A549 (cell line): ENCODE results near the gene EFS. TPM values are rescaled to one million over a fixed set of nuclear protein-coding genes. Genes with fewer than 3 reads are reported as not detected.

Experiments used
- ATAC-seq, 2 experiments: fragments of 200-7000 bp in 1 of 2; fragments of >200 bp in 1 of 2; cut with Nextera tagmentation in 1 of 2; cut with Tn5 transposase in 1 of 2; 3 replicates each; pipeline versions ENCODE4 v1.8.0 to v1.9.1; 2018 to 2020; ENCODE audit warnings: mild to moderate bottlenecking in 1 of 2, moderate library complexity in 1 of 2
- CTCF ChIA-PET: fragments of 300-600 bp; sonication (Branson Sonifier 250); formaldehyde crosslinking; extraction: SDS; loops from one replicate; lab custom pipeline; 2021; ENCODE audit warnings: antibody characterized with exemption, inconsistent platforms; lab: Yijun Ruan, JAX
- POLR2A ChIA-PET: fragments of 350-600 bp; formaldehyde crosslinking; extraction: SDS; loops from one replicate; lab custom pipeline; 2021; ENCODE audit warnings: antibody characterized with exemption, inconsistent platforms; lab: Yijun Ruan, JAX
- DNase-seq, 2 experiments: peaks; one replicate each; pipeline versions ENCODE4 v3.0.0 to v3.0.0-alpha.2; 2011 to 2016; ENCODE audit warnings: low read depth in 1 of 2, low spot score in 1 of 2
- FAIRE-seq: peaks from 2 replicates; lab custom pipeline; 2011; peaks lifted over from hg19 to GRCh38; lab: Jason Lieb, UNC
- H3K27ac ChIP-seq, 2 experiments: fragments of >200 bp; sonication (Bioruptor Twin); formaldehyde crosslinking; 3 replicates each; pipeline ENCODE4 v1.5.1; 2016 to 2017
- H3K4me1 ChIP-seq: fragments of >200 bp; sonication (Bioruptor Twin); formaldehyde crosslinking; 3 replicates; pipeline ENCODE4 v1.6.1; 2016
- H3K4me2 ChIP-seq: fragments of >200 bp; sonication (Bioruptor Twin); formaldehyde crosslinking; 3 replicates; pipeline ENCODE4 v1.6.1; 2016
- H3K4me3 ChIP-seq: fragments of >200 bp; sonication (Bioruptor Twin); formaldehyde crosslinking; 3 replicates; pipeline ENCODE4 v1.5.1; 2016
- H3K9me3 ChIP-seq: fragments of >200 bp; sonication (Bioruptor Twin); formaldehyde crosslinking; 3 replicates; pipeline ENCODE4 v1.6.1; 2016
- BHLHE40 ChIP-seq: IDR thresholded peaks from 2 replicates; pipeline ENCODE4 v1.6.1; 2012; ENCODE audit warnings: low read depth, low read length, inconsistent platforms
- CBX2 ChIP-seq: fragments of 200-600 bp; sonication (generic); IDR thresholded peaks from 2 replicates; pipeline ENCODE4 v1.6.1; 2016; ENCODE audit warnings: low read depth, mild to moderate bottlenecking, borderline replicate concordance
- CHD2 ChIP-seq: fragments of 150-350 bp; IDR thresholded peaks from 2 replicates; pipeline ENCODE4 v1.6.1; 2014; ENCODE audit warnings: low read length; ENCODE audit not compliant: partially characterized antibody
- E2F6 ChIP-seq: IDR thresholded peaks from 2 replicates; pipeline ENCODE4 v1.6.1; 2012; ENCODE audit warnings: low read depth, borderline replicate concordance
- EHMT2 ChIP-seq: fragments of 200-600 bp; sonication (generic); IDR thresholded peaks from 2 replicates; pipeline ENCODE4 v1.6.1; 2016; ENCODE audit warnings: antibody characterized with exemption, low read depth, mild to moderate bottlenecking, moderate library complexity
- EP300 ChIP-seq, 2 experiments: fragments of >200 bp; sonication (Bioruptor Twin); formaldehyde crosslinking; IDR thresholded peaks; 2 replicates in 1 of 2; 3 replicates in 1 of 2; pipeline ENCODE4 v1.6.1; 2016 to 2017
- ESRRA ChIP-seq: fragments of 150-350 bp; IDR thresholded peaks from 2 replicates; pipeline ENCODE4 v1.6.1; 2014; ENCODE audit warnings: mild to moderate bottlenecking, low read length, borderline replicate concordance
- FOSB ChIP-seq: fragments of 250-450 bp; sonication (Bioruptor Pico); IDR thresholded peaks from 2 replicates; pipeline ENCODE4 v1.5.0; 2020; ENCODE audit warnings: mild to moderate bottlenecking, moderate library complexity
- HOXB13 ChIP-seq: fragments of 250-450 bp; sonication (Bioruptor Pico); IDR thresholded peaks from 2 replicates; pipeline ENCODE4 v1.5.0; 2020; ENCODE audit warnings: low read depth, mild to moderate bottlenecking, moderate library complexity
- KDM1A ChIP-seq: fragments of 200-600 bp; sonication (generic); IDR thresholded peaks from 2 replicates; pipeline ENCODE4 v1.6.1; 2016; ENCODE audit warnings: low read depth, mild to moderate bottlenecking
- MAX ChIP-seq: IDR thresholded peaks from 2 replicates; pipeline ENCODE4 v1.6.1; 2012
- NPAS2 ChIP-seq: fragments of 250-450 bp; sonication (Bioruptor Pico); IDR thresholded peaks from 2 replicates; pipeline ENCODE4 v1.8.0; 2022; ENCODE audit warnings: mild to moderate bottlenecking, moderate library complexity, borderline replicate concordance
- PBX3 ChIP-seq: IDR thresholded peaks from 2 replicates; pipeline ENCODE4 v1.6.1; 2012
- PHF8 ChIP-seq: fragments of 200-600 bp; sonication (generic); IDR thresholded peaks from 2 replicates; pipeline ENCODE4 v1.6.1; 2016; ENCODE audit warnings: low read depth, mild to moderate bottlenecking, antibody characterized with exemption, moderate library complexity, borderline replicate concordance
- POLR2AphosphoS2 ChIP-seq: conservative IDR thresholded peaks from 2 replicates; pipeline ENCODE4 v1.6.1; 2012; ENCODE audit warnings: low read length, improper control_type of control experiment, inconsistent platforms
- RARB ChIP-seq: fragments of 250-450 bp; sonication (Bioruptor Pico); IDR thresholded peaks from 2 replicates; pipeline ENCODE4 v1.8.0; 2021; ENCODE audit warnings: mild to moderate bottlenecking, moderate library complexity
- RNF2 ChIP-seq: fragments of 200-600 bp; sonication (generic); IDR thresholded peaks from 2 replicates; pipeline ENCODE4 v1.6.1; 2016; ENCODE audit warnings: low read depth, mild to moderate bottlenecking, antibody characterized with exemption, moderate library complexity, borderline replicate concordance
- SMC3 ChIP-seq: fragments of >200 bp; sonication (Bioruptor Twin); formaldehyde crosslinking; IDR thresholded peaks from 3 replicates; pipeline ENCODE4 v1.6.1; 2018; ENCODE audit warnings: inconsistent platforms
- USF2 ChIP-seq: fragments of 450-650 bp; IDR thresholded peaks from 2 replicates; pipeline ENCODE4 v1.6.1; 2014; ENCODE audit warnings: antibody characterized with exemption
- ZC3H11A ChIP-seq: fragments of 450-650 bp; IDR thresholded peaks from 2 replicates; pipeline ENCODE4 v1.6.1; 2014; ENCODE audit warnings: antibody characterized with exemption, mild to moderate bottlenecking
- ZSCAN20 ChIP-seq: fragments of 250-450 bp; sonication (Bioruptor Pico); IDR thresholded peaks from 2 replicates; pipeline ENCODE4 v1.8.0; 2022; ENCODE audit warnings: mild to moderate bottlenecking, moderate library complexity
- WGBS: methylation state at CpG from one replicate; pipeline ENCODE4 v1.1.6; 2017; ENCODE audit errors: missing lambda C conversion rate; 5-methylcytosine and 5-hydroxymethylcytosine counted together
- polyA plus RNA-seq, 4 experiments: library from polyadenylated mRNA; depleted of rRNA in 3 of 4; stranded (reverse); fragments of >200 nt; fragmentation: RNase III in 1 of 4; extraction: RNeasy Plus Mini Kit Qiagen cat#74134 plus additional on column Dnase treatment in 1 of 4; gene quantifications; 2 replicates in 3 of 4; 3 replicates in 1 of 4; pipeline ENCODE4 v1.2.3, GENCODE V29; 2011 to 2017

Gene EFS
- polyA plus RNA-seq, 2 of the 4 experiments (the other 2 are of a cell fraction) = not detected

- CTCF ChIA-PET = interaction anchor here (5.2 kb wide), 1 partner anchor 55 kb away, joined by 30 read pairs; no protein-coding TSS in a partner anchor
- no peak overlapping the region for H3K4me2 ChIP-seq
- ATAC-seq (no peak), FAIRE-seq (no peak), DNase-seq (no peak)
- H3K27ac ChIP-seq = no peak overlapping the region
- H3K4me3 ChIP-seq = no peak overlapping the region
- POLR2A ChIA-PET = no interaction called here
- peaks cover 24% of the 10 kb centered on the region for H3K4me1 ChIP-seq
- no peak for TF ChIP-seq E2F6
- TF ChIP-seq NPAS2 (CRISPR knock-in tag) = no peak
- TF ChIP-seq POLR2AphosphoS2 = no peak
- no peak for TF ChIP-seq CBX2
- TF ChIP-seq KDM1A = no peak
- TF ChIP-seq ESRRA = no peak
- no peak for TF ChIP-seq BHLHE40
- no peak for TF ChIP-seq FOSB (CRISPR knock-in tag)
- no peak for TF ChIP-seq PBX3
- no peak for TF ChIP-seq HOXB13 (CRISPR knock-in tag)
- TF ChIP-seq RNF2 = no peak
- no peak for TF ChIP-seq CHD2
- no peak for TF ChIP-seq EP300 (IDR thresholded peaks at IDR 0.05)
- no peak for TF ChIP-seq USF2
- TF ChIP-seq PHF8 = no peak
- no peak for TF ChIP-seq SMC3
- no peak for TF ChIP-seq ZSCAN20 (CRISPR knock-in tag)
- TF ChIP-seq EHMT2 = no peak
- no peak for TF ChIP-seq RARB (CRISPR knock-in tag)
- 97% methylated on average over 2 of the region's 2 CpGs for WGBS
- no peaks in the 10 kb centered on the region for H3K9me3 ChIP-seq
Measured at GRCh38 chr14:23324455-23324846, 40.5 kb downstream of the EFS start.

GRCh38 chr14:23323838-23324454, 41.0 kb downstream of the EFS start:
- POLR2A ChIA-PET = interaction anchor here (1.0 kb wide), 1 partner anchor 30 kb away, joined by 3 read pairs; no protein-coding TSS in a partner anchor
- 97% methylated on average over 17 of the region's 18 CpGs for WGBS
- Histone ChIP-seq H3K4me1 (peaks cover 24% of the 10 kb centered on the region), H3K4me3 (no peak overlapping the region), H3K4me2 (no peak overlapping the region; the same call in 2 of the 3 replicates), H3K27ac (no peak overlapping the region), H3K9me3 (no peaks in the 10 kb centered on the region)
- FAIRE-seq = no peak
- no peak for ATAC-seq
- DNase-seq = no peak
- TF ChIP-seq NPAS2 (CRISPR knock-in tag) = no peak
- TF ChIP-seq ZC3H11A = no peak
- TF ChIP-seq MAX = no peak
- CTCF ChIA-PET = interaction anchor here (1.6 to 5.2 kb wide), 3 partner anchors 12 to 235 kb away, joined by 5 to 30 read pairs (median 9); no protein-coding TSS in a partner anchor
